NCI-H526 treated with DMSO at 0.1 percent for 48 hours (cell line): ENCODE data around the gene PLD1.

Experiments used
- DNase-seq: peaks from one replicate; lab custom pipeline; 2025; lab: John Stamatoyannopoulos, UW

The PLD1 gene

GRCh38 chr3:171836855-171837254 is 26.6 kb upstream of the PLD1 start:
- DNase-seq, result no peak

- no peak for DNase-seq
Measured at GRCh38 chr3:171835613-171836012, 25.3 kb upstream of the PLD1 start.

- DNase-seq, result no peak
Measured at GRCh38 chr3:171835116-171835515, 24.8 kb upstream of the PLD1 start.

GRCh38 chr3:171834461-171834801 is 24.1 kb upstream of the PLD1 start:
- DNase-seq, result no peak

- DNase-seq, result peak; percentile 81
Measured at GRCh38 chr3:171833789-171834460, 23.6 kb upstream of the PLD1 start.

GRCh38 chr3:171832989-171833388 is 22.7 kb upstream of the PLD1 start:
- no peak for DNase-seq

GRCh38 chr3:171831936-171832335 is 21.7 kb upstream of the PLD1 start:
- no peak for DNase-seq

- DNase-seq, result no peak
Measured at GRCh38 chr3:171830518-171830875, 20.2 kb upstream of the PLD1 start.

- DNase-seq, result peak; percentile 78
Measured at GRCh38 chr3:171829841-171830517, 19.7 kb upstream of the PLD1 start.

- no peak for DNase-seq
Measured at GRCh38 chr3:171828902-171829770, 18.9 kb upstream of the PLD1 start.

- no peak for DNase-seq
Measured at GRCh38 chr3:171827836-171828458, 17.7 kb upstream of the PLD1 start.

- no peak for DNase-seq
Measured at GRCh38 chr3:171827385-171827784, 17.1 kb upstream of the PLD1 start.

GRCh38 chr3:171825222-171825828 is 15.0 kb upstream of the PLD1 start:
- peak; percentile 35 for DNase-seq

- no peak for DNase-seq
Measured at GRCh38 chr3:171824824-171825221, 14.5 kb upstream of the PLD1 start.

GRCh38 chr3:171824116-171824515 is 13.8 kb upstream of the PLD1 start:
- DNase-seq, result no peak

- DNase-seq, result no peak
Measured at GRCh38 chr3:171822431-171823106, 12.3 kb upstream of the PLD1 start.

- DNase-seq, result no peak
Measured at GRCh38 chr3:171821778-171822358, 11.6 kb upstream of the PLD1 start.

- DNase-seq, result no peak
Measured at GRCh38 chr3:171821044-171821443, 10.8 kb upstream of the PLD1 start.

- DNase-seq, result no peak
Measured at GRCh38 chr3:171817074-171817800, 7.0 kb upstream of the PLD1 start.

- DNase-seq, result no peak
Measured at GRCh38 chr3:171815973-171816595, 5.8 kb upstream of the PLD1 start.
